ENCODE results near the gene TMED3. TPM values are rescaled to one million over a fixed set of nuclear protein-coding genes. Genes with fewer than 3 reads are reported as not detected.

The TMED3 gene
- total and polyA plus RNA-seq, 12 donors = 13.0 to 38.5 (median 17.4) TPM

DNA sequence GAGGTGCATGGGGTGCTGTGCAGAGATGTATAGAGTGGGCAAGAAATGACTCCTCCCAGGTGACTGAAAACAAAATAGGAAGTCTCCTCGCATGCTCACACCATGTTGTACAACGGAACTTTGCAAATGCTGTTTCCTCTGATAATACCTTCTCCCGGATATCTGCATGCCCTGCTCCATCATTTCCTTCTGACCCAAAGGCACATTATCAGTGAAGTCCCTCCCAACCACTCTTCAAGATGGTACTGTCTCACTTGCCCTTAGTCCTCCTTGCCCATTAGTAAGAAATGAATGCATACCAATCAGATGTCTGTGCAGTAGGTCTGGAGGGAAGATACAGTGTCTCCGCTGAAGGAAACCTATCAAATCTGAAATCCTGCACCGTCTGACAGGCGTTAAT, 12.0 kb downstream of the TMED3 start:
- peaks cover 0 to 75% (median 11%) of the 10 kb centered on the region in 9 donors for H3K36me3 ChIP-seq

DNA sequence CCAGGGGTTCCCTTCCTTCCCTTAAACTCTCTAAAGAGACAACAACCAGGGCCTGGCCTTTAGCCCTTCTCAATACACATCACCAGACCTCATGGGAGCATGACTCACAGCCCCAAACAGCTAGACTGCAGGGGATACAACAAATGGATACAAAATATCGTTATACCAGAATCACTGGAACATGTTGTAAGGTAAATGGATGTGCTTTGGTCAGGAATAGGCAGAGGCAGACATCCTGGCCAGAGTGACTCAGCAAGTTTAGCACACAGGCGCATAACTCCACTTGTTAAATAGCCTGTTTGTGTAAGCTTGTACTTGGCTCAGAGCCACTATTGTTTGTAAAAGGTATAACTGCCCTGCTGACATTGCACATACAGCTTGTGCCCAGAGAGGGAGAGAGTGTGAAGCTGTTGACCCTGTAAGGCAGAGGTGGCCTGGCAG, 18.3 kb downstream of the TMED3 start:
- peaks cover 0 to 17% (median 0%) of the 10 kb centered on the region in 9 donors for H3K36me3 ChIP-seq
- no peak overlapping the region for H3K27ac ChIP-seq
- H3K4me1 ChIP-seq = peaks cover 0 to 4% (median 0%) of the 10 kb centered on the region in 9 donors
- peaks cover 0 to 12% (median 0%) of the 10 kb centered on the region in 11 donors for H3K9me3 ChIP-seq
- WGBS, 2 donors = 63 to 73% methylated on average over 2 of the region's 2 CpGs
- ATAC-seq = peak in 1 of 8 donors; percentile 56
- H3K27me3 ChIP-seq = no peaks in the 10 kb centered on the region
- DNase-seq = no peak
- TF ChIP-seq, protein P1, sequence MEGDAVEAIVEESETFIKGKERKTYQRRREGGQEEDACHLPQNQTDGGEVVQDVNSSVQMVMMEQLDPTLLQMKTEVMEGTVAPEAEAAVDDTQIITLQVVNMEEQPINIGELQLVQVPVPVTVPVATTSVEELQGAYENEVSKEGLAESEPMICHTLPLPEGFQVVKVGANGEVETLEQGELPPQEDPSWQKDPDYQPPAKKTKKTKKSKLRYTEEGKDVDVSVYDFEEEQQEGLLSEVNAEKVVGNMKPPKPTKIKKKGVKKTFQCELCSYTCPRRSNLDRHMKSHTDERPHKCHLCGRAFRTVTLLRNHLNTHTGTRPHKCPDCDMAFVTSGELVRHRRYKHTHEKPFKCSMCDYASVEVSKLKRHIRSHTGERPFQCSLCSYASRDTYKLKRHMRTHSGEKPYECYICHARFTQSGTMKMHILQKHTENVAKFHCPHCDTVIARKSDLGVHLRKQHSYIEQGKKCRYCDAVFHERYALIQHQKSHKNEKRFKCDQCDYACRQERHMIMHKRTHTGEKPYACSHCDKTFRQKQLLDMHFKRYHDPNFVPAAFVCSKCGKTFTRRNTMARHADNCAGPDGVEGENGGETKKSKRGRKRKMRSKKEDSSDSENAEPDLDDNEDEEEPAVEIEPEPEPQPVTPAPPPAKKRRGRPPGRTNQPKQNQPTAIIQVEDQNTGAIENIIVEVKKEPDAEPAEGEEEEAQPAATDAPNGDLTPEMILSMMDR (IDR thresholded peaks at IDR 0.05) = no peak
- intact Hi-C loops (cut with DNase I) = no loop called here
- no peak overlapping the region for H3K4me3 ChIP-seq

More for the DNA sequence above, 12.0 kb downstream of the TMED3 start:
- Histone ChIP-seq H3K27ac (no peak overlapping the region), H3K4me1 (no peaks in the 10 kb centered on the region), H3K4me3 (no peak overlapping the region), H3K27me3 (no peaks in the 10 kb centered on the region), H3K9me3 (no peaks in the 10 kb centered on the region)
- TF ChIP-seq, protein P1 (IDR thresholded peaks at IDR 0.05) = no peak
- 64 to 66% methylated on average over 6 of the region's 6 CpGs for WGBS, 2 donors
- no peak for ATAC-seq
- DNase-seq = no peak
- intact Hi-C loops (cut with DNase I) = no loop called here

DNA sequence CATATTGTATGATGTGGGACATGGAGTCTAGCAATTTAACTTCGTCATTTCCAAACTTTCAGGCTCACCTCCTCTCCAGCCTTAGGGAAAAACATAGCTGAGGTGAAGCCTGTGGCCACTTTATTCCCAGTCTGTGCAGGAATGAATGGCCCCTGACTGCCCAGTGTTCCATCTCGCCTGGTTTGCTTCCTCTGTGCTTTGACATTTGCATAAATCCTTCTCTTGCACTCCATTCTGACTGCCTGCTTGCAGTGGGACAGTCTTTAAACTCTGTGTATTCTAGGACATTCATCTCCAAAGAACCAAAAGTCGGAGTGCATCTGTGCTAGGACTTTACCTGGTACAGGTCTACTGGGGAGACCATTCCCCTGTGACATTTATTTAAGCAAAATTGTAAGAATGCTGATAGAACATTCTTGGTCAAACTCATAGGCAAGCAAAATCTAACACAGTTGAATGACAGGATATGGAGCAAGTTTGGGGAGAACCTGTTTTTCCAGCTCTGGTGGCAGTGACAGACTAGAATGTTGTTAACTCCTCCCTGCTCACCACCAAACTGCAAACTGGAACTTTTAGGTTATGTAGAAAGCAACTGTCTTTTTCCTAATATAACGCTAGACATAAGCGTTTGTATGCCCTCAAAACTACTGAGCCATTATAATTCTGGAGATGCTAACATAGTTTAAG, 22.1 kb downstream of the TMED3 start:
- DNase-seq = no peak
- H3K27me3 ChIP-seq = no peaks in the 10 kb centered on the region
- no peak for ATAC-seq
- intact Hi-C loops (cut with DNase I) = no loop called here
- no peaks in the 10 kb centered on the region for H3K36me3 ChIP-seq
- H3K4me3 ChIP-seq = no peak overlapping the region
- H3K4me1 ChIP-seq = peaks cover 0 to 4% (median 0%) of the 10 kb centered on the region in 9 donors
- TF ChIP-seq, protein P1 (IDR thresholded peaks at IDR 0.05) = no peak
- 86 to 88% methylated on average over 5 of the region's 5 CpGs for WGBS, 2 donors
- H3K27ac ChIP-seq = no peak overlapping the region
- H3K9me3 ChIP-seq = peaks cover 0 to 12% (median 0%) of the 10 kb centered on the region in 11 donors

DNA sequence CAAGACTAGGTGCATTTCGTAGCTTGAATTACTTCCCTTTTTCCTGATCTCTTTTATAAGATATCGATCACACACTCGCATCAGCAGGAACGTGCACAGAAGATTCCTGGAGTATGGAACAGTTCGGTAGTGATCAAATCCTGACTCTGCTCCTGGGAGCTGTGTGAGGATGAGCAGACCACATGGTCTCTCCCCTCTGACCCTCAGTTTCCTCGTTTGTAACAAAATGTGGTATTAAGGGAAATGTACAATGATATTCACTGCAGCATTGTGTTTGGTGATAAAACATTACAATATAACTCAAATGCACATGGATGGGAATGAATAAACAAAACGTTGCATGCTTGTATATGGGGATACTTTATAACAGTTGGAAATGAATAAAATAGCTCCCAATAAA, 26.7 kb downstream of the TMED3 start:
- Histone ChIP-seq H3K9me3 (no peaks in the 10 kb centered on the region), H3K36me3 (no peaks in the 10 kb centered on the region), H3K4me3 (no peak overlapping the region), H3K27ac (no peak overlapping the region), H3K4me1 (peaks cover 0 to 6% (median 0%) of the 10 kb centered on the region in 9 donors), H3K27me3 (peaks cover 0 to 3% (median 0%) of the 10 kb centered on the region in 7 donors)
- WGBS, 2 donors = 60 to 70% methylated on average over 7 of the region's 7 CpGs
- DNase-seq = no peak
- no peak for ATAC-seq
- intact Hi-C loops (cut with DNase I) = no loop called here
- TF ChIP-seq, protein P1 (IDR thresholded peaks at IDR 0.05) = no peak
